Glutamatergic neuron (in vitro differentiated cells): ENCODE measurements around the gene PCDHA1. TPM values are rescaled to one million over a fixed set of nuclear protein-coding genes. Genes with fewer than 3 reads are reported as not detected.

Experiments used
- DNase-seq: peaks from one replicate; pipeline ENCODE4 v3.0.0; 2022
- H3K27ac Mint-ChIP-seq: one replicate; pipeline ENCODE4 v1.8.0; 2020; ENCODE audit warnings: mild to moderate bottlenecking, mixed read lengths, inconsistent platforms; ENCODE audit not compliant: unreplicated experiment
- H3K27me3 Mint-ChIP-seq: one replicate; pipeline ENCODE4 v1.8.0; 2020; ENCODE audit warnings: mild to moderate bottlenecking, moderate library complexity, mixed read lengths, inconsistent platforms; ENCODE audit not compliant: unreplicated experiment
- H3K36me3 Mint-ChIP-seq: one replicate; pipeline ENCODE4 v1.8.0; 2020; ENCODE audit warnings: mild to moderate bottlenecking, mixed read lengths, inconsistent platforms; ENCODE audit not compliant: unreplicated experiment
- H3K4me1 Mint-ChIP-seq: one replicate; pipeline ENCODE4 v1.8.0; 2020; ENCODE audit warnings: mild to moderate bottlenecking, low read depth, mixed read lengths, inconsistent platforms; ENCODE audit not compliant: unreplicated experiment
- H3K4me3 Mint-ChIP-seq: one replicate; pipeline ENCODE4 v1.8.0; 2020; ENCODE audit warnings: mild to moderate bottlenecking, mixed read lengths, inconsistent platforms; ENCODE audit not compliant: unreplicated experiment
- H3K9me3 Mint-ChIP-seq: one replicate; pipeline ENCODE4 v1.8.0; 2020; ENCODE audit warnings: mild to moderate bottlenecking, moderate library complexity, mixed read lengths, inconsistent platforms; ENCODE audit not compliant: unreplicated experiment
- CTCF ChIP-seq: fragments of 200-600 bp; sonication (generic); IDR thresholded peaks from one replicate; pipeline ENCODE4 v1.5.0; 2021; ENCODE audit not compliant: partially characterized antibody, unreplicated experiment
- total RNA-seq: library from RNA; stranded (reverse); fragmentation: NEBNext Ultra II Directional; extraction: Animal tissue kit (Norgen Biotek cat#: 25700); gene quantifications from one replicate; pipeline ENCODE4 v1.2.1, GENCODE V29; 2021; ENCODE audit not compliant: unreplicated experiment

The PCDHA1 gene
- total RNA-seq, 1 donor from 2014 or later: 0.69 TPM

GRCh38 chr5:141022384-141022783, 236.4 kb downstream of the PCDHA1 start:
- H3K9me3 Mint-ChIP-seq: no peaks in the 10 kb centered on the region
- H3K4me3 Mint-ChIP-seq: no peak overlapping the region
- H3K4me1 Mint-ChIP-seq: no peaks in the 10 kb centered on the region
- no peaks in the 10 kb centered on the region for H3K36me3 Mint-ChIP-seq
- no peak overlapping the region for H3K27ac Mint-ChIP-seq
- no peak for DNase-seq
- TF ChIP-seq CTCF: no peak
- H3K27me3 Mint-ChIP-seq: no peaks in the 10 kb centered on the region

- Mint-ChIP-seq H3K27me3 (no peaks in the 10 kb centered on the region), H3K4me1 (no peaks in the 10 kb centered on the region), H3K4me3 (no peak overlapping the region), H3K27ac (no peak overlapping the region), H3K36me3 (no peaks in the 10 kb centered on the region), H3K9me3 (no peaks in the 10 kb centered on the region)
- TF ChIP-seq CTCF: no peak
- DNase-seq: no peak
Observed at GRCh38 chr5:141031006-141031405, 245.1 kb downstream of the PCDHA1 start.

- Mint-ChIP-seq H3K27ac (no peak overlapping the region), H3K4me3 (no peak overlapping the region), H3K27me3 (no peaks in the 10 kb centered on the region), H3K9me3 (no peaks in the 10 kb centered on the region), H3K36me3 (no peaks in the 10 kb centered on the region), H3K4me1 (no peaks in the 10 kb centered on the region)
- no peak for TF ChIP-seq CTCF
- no peak for DNase-seq
Observed at GRCh38 chr5:141032626-141033025, 246.7 kb downstream of the PCDHA1 start.

- Mint-ChIP-seq H3K27me3 (no peaks in the 10 kb centered on the region), H3K9me3 (no peaks in the 10 kb centered on the region), H3K36me3 (no peaks in the 10 kb centered on the region), H3K4me1 (peaks cover 3% of the 10 kb centered on the region), H3K4me3 (peak overlapping the region; percentile 35), H3K27ac (no peak overlapping the region)
- no peak for DNase-seq
- TF ChIP-seq CTCF: no peak
Observed at GRCh38 chr5:141039061-141039460, 253.1 kb downstream of the PCDHA1 start.

- no peaks in the 10 kb centered on the region for H3K36me3 Mint-ChIP-seq
- H3K4me3 Mint-ChIP-seq: no peak overlapping the region
- DNase-seq: no peak
- no peaks in the 10 kb centered on the region for H3K27me3 Mint-ChIP-seq
- H3K9me3 Mint-ChIP-seq: no peaks in the 10 kb centered on the region
- H3K27ac Mint-ChIP-seq: no peak overlapping the region
- H3K4me1 Mint-ChIP-seq: peaks cover 3% of the 10 kb centered on the region
- TF ChIP-seq CTCF: no peak
Observed at GRCh38 chr5:141039517-141039916, 253.6 kb downstream of the PCDHA1 start.
